ENCODE measurements around the gene MTMR6.

MTMR6 gene

DNA sequence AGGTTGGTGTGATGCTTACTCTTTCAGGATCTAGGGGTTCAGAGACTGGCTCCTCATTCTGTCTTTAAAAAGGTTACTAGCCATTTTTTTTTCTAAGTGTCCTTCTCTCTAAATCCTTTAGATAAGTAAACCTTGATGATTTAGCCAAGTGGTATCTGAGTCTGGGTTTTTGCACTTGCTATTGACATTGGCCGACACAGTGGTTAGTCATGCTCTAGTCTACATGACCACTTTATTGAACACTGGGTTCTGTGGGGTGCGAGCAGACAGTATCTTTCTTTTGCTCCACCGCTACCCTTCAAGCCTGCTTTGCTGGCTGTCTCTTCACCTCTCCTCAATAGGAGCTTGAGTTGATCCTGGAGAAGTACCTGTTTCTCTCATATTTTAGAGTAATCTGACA is 7.9 kb upstream of the MTMR6 start:
- no peak for DNase-seq (ENCODE audit: low read depth)
- H3K4me3 ChIP-seq (ENCODE audit: low read length) = no peak overlapping the region
- no peak for TF ChIP-seq CTCF (conservative IDR thresholded peaks at IDR 0.05; ENCODE audit: low read length)

- H3K4me3 ChIP-seq (ENCODE audit: low read length) = no peak overlapping the region
- no peak for DNase-seq (ENCODE audit: low read depth)
- TF ChIP-seq CTCF (conservative IDR thresholded peaks at IDR 0.05; ENCODE audit: low read length) = no peak
Observed at GRCh38 chr13:25292301-25292700, 5.0 kb upstream of the MTMR6 start.

DNA sequence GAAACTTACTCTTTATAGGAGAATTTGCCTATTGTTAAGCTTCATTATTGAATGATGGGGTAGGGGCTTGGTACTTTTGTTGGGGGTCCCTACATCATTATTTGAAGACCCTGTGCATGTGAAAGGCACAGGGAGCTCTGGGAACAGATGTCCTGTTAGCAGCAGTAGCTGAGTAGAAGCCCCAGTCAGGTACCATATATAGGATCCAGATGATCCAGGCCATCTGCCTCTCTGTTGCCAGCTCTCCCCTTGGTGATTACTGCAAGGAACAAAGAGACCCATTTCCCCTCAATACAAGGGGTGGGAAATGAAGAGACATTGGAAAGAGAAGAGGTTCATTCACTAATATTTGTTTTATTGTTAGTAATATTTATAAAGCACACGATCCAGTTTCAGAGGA is 4.4 kb upstream of the MTMR6 start:
- no peak for TF ChIP-seq CTCF (conservative IDR thresholded peaks at IDR 0.05; ENCODE audit: low read length)
- H3K4me3 ChIP-seq (ENCODE audit: low read length) = no peak overlapping the region
- no peak for DNase-seq (ENCODE audit: low read depth)

DNA sequence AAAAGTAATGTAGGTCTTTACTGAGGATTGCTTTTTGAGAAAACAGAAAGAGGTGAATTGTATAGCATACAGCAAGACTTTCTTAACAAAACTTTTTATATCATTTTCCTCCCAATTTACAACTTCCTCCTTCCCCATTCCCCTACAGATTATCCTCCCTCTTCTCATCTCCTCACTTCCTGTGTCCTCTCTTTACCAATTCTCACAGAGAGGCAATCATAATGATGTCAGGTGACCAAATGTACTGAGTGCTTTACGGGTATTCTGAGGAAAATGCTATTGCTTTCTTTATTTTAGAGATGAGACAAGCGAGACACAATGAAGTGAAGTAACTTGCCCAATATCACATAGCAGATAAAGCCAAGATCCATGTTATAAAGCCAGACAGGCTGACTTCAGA is 1.7 kb upstream of the MTMR6 start:
- no peak for TF ChIP-seq CTCF (conservative IDR thresholded peaks at IDR 0.05; ENCODE audit: low read length)
- no peak overlapping the region for H3K4me3 ChIP-seq (ENCODE audit: low read length)
- no peak for DNase-seq (ENCODE audit: low read depth)

DNA sequence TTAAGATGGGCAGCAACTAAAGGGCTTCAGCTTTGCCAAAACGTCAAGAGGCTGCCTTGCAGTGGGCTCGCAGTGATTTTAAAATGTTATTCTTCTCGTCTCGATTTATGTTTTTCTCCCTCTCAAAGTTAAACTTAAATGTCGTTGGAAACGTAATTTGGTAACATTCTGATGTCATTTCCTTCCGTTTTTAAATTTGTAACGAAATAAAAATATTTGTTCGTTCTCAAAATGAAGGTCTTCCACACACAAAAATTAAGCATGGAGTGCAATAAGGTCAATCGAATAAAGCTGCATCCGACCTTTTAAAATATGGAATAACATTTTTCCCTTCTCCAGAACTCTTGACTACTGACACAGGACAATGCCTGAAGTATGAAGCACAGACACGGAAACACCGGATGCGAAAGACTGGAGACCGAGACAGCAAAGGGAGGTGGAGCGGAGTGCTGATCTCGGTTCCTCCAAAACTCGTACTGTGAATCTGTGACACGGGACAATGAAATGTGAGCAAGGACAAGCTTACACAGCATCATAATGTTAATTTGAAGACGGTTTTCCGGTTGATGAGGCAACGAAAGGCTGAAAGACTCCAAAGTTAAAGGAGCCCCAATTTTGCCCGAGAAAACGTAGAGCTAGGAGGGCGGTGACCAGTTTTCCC is 850 bp downstream of the MTMR6 start:
- TF ChIP-seq CTCF (conservative IDR thresholded peaks at IDR 0.05; ENCODE audit: low read length) = no peak
- peak overlapping the region; percentile 90 for H3K4me3 ChIP-seq (ENCODE audit: low read length)
- peak; percentile 54 for DNase-seq (ENCODE audit: low read depth)

DNA sequence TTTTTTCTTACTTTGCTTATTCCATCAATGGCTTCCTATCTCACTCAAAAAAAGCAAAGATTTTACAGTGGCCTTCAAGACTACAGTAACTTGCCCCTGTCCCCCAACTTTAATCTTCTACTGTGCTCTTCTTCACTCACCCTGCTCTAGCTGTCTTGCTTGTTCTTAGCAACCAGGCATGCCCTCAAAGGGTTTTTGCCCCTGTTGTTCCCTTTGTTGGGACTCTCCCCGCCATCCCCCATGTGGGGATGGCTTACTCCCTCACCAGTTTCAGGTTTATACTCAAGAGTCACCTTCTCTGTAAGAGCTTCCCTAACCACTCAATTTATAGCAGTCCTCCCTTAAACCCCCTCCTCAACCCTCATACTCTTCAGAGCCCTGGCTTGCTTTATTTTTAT is 5.4 kb downstream of the MTMR6 start:
- no peak overlapping the region for H3K4me3 ChIP-seq (ENCODE audit: low read length)
- DNase-seq (ENCODE audit: low read depth) = no peak
- no peak for TF ChIP-seq CTCF (conservative IDR thresholded peaks at IDR 0.05; ENCODE audit: low read length)

DNA sequence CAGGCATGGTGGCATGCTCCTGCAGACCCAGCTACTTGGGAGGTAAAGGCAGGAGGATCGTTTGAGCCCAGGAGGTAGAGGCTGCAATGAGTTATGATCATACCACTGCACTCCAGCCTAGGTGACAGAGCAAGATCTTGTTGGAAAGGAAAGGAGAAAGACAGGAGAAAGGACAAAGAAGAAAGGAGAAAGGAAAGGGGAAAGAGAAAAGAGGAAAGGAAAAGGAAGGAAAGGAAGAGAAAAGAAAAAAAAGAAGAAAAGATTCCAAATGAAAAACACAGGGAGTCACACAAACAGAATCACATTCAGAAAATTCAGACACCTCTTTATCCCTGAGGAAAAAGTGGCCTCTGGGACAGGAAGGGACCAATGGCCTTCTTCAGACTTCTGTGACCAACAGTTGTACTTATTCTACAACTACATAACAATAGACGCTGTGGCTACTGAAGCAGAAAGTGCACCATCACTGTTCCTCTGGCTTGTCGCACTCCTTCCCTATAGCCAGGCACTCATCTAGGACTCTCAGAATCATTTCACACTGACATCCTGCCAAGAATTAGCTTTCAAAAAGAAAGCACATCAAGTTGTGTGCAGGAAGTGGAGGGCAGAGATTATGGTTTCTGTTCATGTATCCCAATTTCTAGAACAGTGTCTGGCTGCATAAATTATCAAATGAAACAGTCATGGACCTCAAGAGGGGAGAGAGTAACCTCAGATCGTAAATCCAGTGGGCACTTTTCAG is 5.9 kb downstream of the MTMR6 start:
- H3K4me3 ChIP-seq (ENCODE audit: low read length) = no peak overlapping the region
- no peak for TF ChIP-seq CTCF (conservative IDR thresholded peaks at IDR 0.05; ENCODE audit: low read length)
- no peak for DNase-seq (ENCODE audit: low read depth)

Data from AG10803 (cell line).